H1 (cell line): ENCODE measurements around the gene LLGL1. TPM values are rescaled to one million over a fixed set of nuclear protein-coding genes. Genes with fewer than 3 reads are reported as not detected.

ENCODE experiments used
- ATF3 ChIP-seq: IDR thresholded peaks from 2 replicates; pipeline ENCODE4 v1.6.1; 2011; ENCODE audit warnings: low read depth, mild to moderate bottlenecking, low read length; ENCODE audit not compliant: insufficient read depth
- CHD7 ChIP-seq: fragments of 300-600 bp; sonication (generic); IDR thresholded peaks from 2 replicates; pipeline ENCODE4 v1.7.1; 2012; ENCODE audit warnings: low read length, moderate library complexity, mild to moderate bottlenecking, inconsistent platforms; ENCODE audit not compliant: insufficient replicate concordance
- EGR1 ChIP-seq: IDR thresholded peaks from 2 replicates; pipeline ENCODE4 v1.6.1; 2011; ENCODE audit warnings: low read depth, low read length, borderline replicate concordance
- EZH2 ChIP-seq: fragments of 200-600 bp; sonication (generic); IDR thresholded peaks from 2 replicates; pipeline ENCODE4 v1.7.1; 2012; ENCODE audit warnings: low read depth, mild to moderate bottlenecking, moderate library complexity, low read length, inconsistent platforms; ENCODE audit not compliant: severe bottlenecking
- JUN ChIP-seq: IDR thresholded peaks from 2 replicates; pipeline ENCODE4 v1.6.1; 2011; ENCODE audit warnings: low read depth, mild to moderate bottlenecking, improper control_type of control experiment, low read length
- JUND ChIP-seq: IDR thresholded peaks from 2 replicates; pipeline ENCODE4 v1.6.1; 2011; ENCODE audit warnings: mild to moderate bottlenecking, improper control_type of control experiment, low read length
- MAX ChIP-seq: IDR thresholded peaks from 2 replicates; pipeline ENCODE4 v1.6.1; 2012; ENCODE audit warnings: inconsistent platforms
- NANOG ChIP-seq: IDR thresholded peaks from 2 replicates; pipeline ENCODE4 v1.6.1; 2011; ENCODE audit warnings: low read length, low read depth, mild to moderate bottlenecking, inconsistent platforms; ENCODE audit not compliant: insufficient read depth, poor library complexity, severe bottlenecking
- RXRA ChIP-seq: IDR thresholded peaks from 2 replicates; pipeline ENCODE4 v1.6.1; 2011; ENCODE audit warnings: low read depth, mild to moderate bottlenecking, low read length, moderate library complexity; ENCODE audit not compliant: insufficient read depth
- SIRT6 ChIP-seq: IDR thresholded peaks from one replicate; pipeline ENCODE4 v1.7.1; 2012; ENCODE audit warnings: low read length, inconsistent platforms
- TBP ChIP-seq: IDR thresholded peaks from 2 replicates; pipeline ENCODE4 v1.6.1; 2011; ENCODE audit warnings: low read depth, low read length, improper control_type of control experiment
- polyA plus RNA-seq, 7 experiments: library from polyadenylated mRNA; depleted of rRNA in 3 of 7; stranded (reverse) in 5 of 7; unstranded in 2 of 7; fragments of >200 nt in 5 of 7; fragments of 200-250 nt in 2 of 7; gene quantifications; 1 replicate in 5 of 7; 2 replicates in 1 of 7; 4 replicates in 1 of 7; pipeline versions ENCODE4 v1.2.1 to v1.2.3, GENCODE V29; 2011 to 2013; ENCODE audit warnings: missing spikeins in 2 of 7, mixed read lengths in 2 of 7
- total RNA-seq: library from RNA; stranded (reverse); fragmentation: NEBNext Ultra II Directional; extraction: Animal tissue kit (Norgen Biotek cat#: 25700); gene quantifications from 2 replicates; pipeline ENCODE4 v1.2.1, GENCODE V29; 2021

Gene LLGL1
- total and polyA plus RNA-seq, 2 of the 8 experiments (the other 6 are each of a cell fraction or from before 2014, with no cell fraction given): 71.3 to 107 TPM

- TF ChIP-seq CHD7 (no peak), ATF3 (no peak), EZH2 (no peak), MAX (no peak), JUN (no peak), JUND (no peak), EGR1 (no peak), TBP (no peak), SIRT6 (no peak), RXRA (no peak), NANOG (no peak)
These were observed 26.9 kb upstream of the LLGL1 start (continued) for GRCh38 chr17:18198530-18198929.
